SK-N-SH (cell line): ENCODE data around the gene MCAM.

Experiments used
- POLR2AphosphoS5 ChIP-seq: IDR thresholded peaks from 2 replicates; pipeline ENCODE4 v1.6.1; 2012; ENCODE audit warnings: low read depth, low read length
- TF ChIP-seq, protein P1 (sequence below): fragments of 200-600 bp; sonication (generic); IDR thresholded peaks from 2 replicates; pipeline ENCODE4 v1.6.1; 2017; ENCODE audit warnings: antibody characterized with exemption, mild to moderate bottlenecking, moderate library complexity
- TF ChIP-seq, protein P2 (sequence below): IDR thresholded peaks from 2 replicates; pipeline ENCODE4 v1.6.1; 2012; ENCODE audit warnings: mild to moderate bottlenecking, low read depth, low read length, moderate library complexity

DNA sequence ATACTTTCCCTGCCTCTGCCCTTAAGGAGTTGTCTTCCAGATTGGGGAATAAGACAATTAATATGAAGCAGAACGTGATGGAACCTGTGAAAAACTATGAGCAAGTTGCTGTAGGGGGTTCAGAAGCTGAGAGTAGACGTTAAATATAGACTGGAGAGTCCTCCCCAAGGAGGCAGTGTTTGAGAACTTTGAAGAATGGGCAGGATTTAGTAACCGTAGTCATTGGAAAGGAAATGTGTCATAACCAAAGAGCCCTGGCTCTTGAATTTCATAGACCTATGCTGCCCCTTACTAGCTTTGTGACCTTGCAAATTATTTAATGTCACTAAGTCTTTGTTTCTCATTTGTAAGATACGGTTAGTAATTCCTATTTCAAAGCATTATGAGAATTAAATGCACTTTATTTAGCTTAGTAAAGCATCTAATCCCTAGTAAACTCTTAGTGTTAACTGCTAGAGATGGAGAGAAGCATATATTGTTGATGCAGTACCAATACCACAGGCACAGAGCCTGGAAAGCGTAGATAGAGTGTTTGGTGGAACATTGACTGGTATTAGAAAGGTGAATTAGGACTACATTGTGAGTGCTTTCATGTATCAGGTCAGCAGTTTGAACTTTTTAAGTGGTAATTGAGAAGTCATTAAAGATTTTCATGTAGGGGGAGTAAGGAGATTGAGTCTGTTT lies 54.1 kb downstream of the MCAM start:
- TF ChIP-seq, protein P1, sequence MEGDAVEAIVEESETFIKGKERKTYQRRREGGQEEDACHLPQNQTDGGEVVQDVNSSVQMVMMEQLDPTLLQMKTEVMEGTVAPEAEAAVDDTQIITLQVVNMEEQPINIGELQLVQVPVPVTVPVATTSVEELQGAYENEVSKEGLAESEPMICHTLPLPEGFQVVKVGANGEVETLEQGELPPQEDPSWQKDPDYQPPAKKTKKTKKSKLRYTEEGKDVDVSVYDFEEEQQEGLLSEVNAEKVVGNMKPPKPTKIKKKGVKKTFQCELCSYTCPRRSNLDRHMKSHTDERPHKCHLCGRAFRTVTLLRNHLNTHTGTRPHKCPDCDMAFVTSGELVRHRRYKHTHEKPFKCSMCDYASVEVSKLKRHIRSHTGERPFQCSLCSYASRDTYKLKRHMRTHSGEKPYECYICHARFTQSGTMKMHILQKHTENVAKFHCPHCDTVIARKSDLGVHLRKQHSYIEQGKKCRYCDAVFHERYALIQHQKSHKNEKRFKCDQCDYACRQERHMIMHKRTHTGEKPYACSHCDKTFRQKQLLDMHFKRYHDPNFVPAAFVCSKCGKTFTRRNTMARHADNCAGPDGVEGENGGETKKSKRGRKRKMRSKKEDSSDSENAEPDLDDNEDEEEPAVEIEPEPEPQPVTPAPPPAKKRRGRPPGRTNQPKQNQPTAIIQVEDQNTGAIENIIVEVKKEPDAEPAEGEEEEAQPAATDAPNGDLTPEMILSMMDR, result peak; percentile 38
- TF ChIP-seq POLR2AphosphoS5, result no peak
- TF ChIP-seq, protein P2, sequence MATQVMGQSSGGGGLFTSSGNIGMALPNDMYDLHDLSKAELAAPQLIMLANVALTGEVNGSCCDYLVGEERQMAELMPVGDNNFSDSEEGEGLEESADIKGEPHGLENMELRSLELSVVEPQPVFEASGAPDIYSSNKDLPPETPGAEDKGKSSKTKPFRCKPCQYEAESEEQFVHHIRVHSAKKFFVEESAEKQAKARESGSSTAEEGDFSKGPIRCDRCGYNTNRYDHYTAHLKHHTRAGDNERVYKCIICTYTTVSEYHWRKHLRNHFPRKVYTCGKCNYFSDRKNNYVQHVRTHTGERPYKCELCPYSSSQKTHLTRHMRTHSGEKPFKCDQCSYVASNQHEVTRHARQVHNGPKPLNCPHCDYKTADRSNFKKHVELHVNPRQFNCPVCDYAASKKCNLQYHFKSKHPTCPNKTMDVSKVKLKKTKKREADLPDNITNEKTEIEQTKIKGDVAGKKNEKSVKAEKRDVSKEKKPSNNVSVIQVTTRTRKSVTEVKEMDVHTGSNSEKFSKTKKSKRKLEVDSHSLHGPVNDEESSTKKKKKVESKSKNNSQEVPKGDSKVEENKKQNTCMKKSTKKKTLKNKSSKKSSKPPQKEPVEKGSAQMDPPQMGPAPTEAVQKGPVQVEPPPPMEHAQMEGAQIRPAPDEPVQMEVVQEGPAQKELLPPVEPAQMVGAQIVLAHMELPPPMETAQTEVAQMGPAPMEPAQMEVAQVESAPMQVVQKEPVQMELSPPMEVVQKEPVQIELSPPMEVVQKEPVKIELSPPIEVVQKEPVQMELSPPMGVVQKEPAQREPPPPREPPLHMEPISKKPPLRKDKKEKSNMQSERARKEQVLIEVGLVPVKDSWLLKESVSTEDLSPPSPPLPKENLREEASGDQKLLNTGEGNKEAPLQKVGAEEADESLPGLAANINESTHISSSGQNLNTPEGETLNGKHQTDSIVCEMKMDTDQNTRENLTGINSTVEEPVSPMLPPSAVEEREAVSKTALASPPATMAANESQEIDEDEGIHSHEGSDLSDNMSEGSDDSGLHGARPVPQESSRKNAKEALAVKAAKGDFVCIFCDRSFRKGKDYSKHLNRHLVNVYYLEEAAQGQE, result no peak
